Mesothelial cell of epicardium (in vitro differentiated cells): ENCODE results near the gene ZMYM4. TPM values are rescaled to one million over a fixed set of nuclear protein-coding genes. Genes with fewer than 3 reads are reported as not detected.
"Not testable (repeated sequence)": the region's sequence is repeated elsewhere in the genome, so short reads cannot be mapped to it uniquely, and the experiment has no call there.

ENCODE experiments used
- DNase-seq, 2 experiments: peaks; one replicate each; pipeline ENCODE4 v3.0.0; 2021; ENCODE audit warnings: low spot score in 2 of 2; ENCODE audit not compliant: unreplicated experiment in 2 of 2
- H3K27ac Mint-ChIP-seq: 2 replicates; pipeline ENCODE4 v1.8.0; 2021; ENCODE audit warnings: mixed read lengths
- H3K27me3 Mint-ChIP-seq: 2 replicates; pipeline ENCODE4 v1.8.0; 2021; ENCODE audit warnings: low read depth, mixed read lengths
- H3K36me3 Mint-ChIP-seq: 2 replicates; pipeline ENCODE4 v1.8.0; 2021; ENCODE audit warnings: mixed read lengths
- H3K4me1 Mint-ChIP-seq: 2 replicates; pipeline ENCODE4 v1.8.0; 2021; ENCODE audit warnings: mixed read lengths
- H3K4me3 Mint-ChIP-seq: 2 replicates; pipeline ENCODE4 v1.8.0; 2021; ENCODE audit warnings: mild to moderate bottlenecking, moderate library complexity, mixed read lengths
- H3K9me3 Mint-ChIP-seq: 2 replicates; pipeline ENCODE4 v1.8.0; 2021; ENCODE audit warnings: mixed read lengths
- total RNA-seq: library from RNA; stranded (reverse); gene quantifications from 3 replicates; pipeline ENCODE4 v1.2.1, GENCODE V29; 2021
- TF ChIP-seq, protein P1 (sequence below): fragments of 200-600 bp; sonication (generic); IDR thresholded peaks from one replicate; pipeline ENCODE4 v1.5.0; 2021; ENCODE audit warnings: antibody characterized with exemption; ENCODE audit not compliant: unreplicated experiment

The ZMYM4 gene
- total RNA-seq, 1 donor from 2014 or later: 91.3 TPM

DNA sequence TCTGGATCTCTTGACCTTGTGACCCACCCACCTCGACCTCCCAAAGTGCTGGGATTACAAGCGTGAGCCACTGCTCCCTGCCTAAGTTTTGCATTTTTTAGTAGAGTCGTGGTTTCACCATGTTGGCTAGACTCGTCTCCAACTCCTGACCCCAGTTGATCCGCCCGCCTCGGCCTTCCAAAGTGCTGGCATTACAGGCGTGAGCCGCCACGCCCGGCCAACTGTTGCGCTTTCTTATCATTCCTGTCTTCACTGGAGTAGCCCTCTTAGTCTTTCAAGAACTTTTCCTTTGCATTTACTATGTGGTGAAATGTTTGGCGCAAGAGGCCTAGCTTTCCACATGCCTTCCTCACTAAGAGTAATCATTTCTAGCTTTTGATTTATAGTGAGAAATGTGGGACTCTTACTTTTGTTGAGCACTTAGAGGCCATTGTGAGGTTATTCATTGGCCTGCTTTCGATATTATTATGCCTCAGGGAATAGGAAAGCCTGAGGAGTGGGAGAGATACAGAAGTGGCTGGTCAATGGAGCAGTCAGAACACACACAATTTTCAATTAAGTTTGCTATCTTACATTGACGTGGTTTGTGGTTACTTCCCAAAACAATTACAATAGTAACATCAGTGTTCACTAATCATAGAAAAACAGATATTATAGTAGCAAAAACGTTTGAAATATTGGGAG is 111.0 kb downstream of the ZMYM4 start:
- H3K4me3 Mint-ChIP-seq: no peak overlapping the region
- H3K9me3 Mint-ChIP-seq: no peaks in the 10 kb centered on the region
- no peak for DNase-seq
- peaks cover 20% of the 10 kb centered on the region for H3K36me3 Mint-ChIP-seq
- no peaks in the 10 kb centered on the region for H3K27me3 Mint-ChIP-seq
- H3K27ac Mint-ChIP-seq: no peak overlapping the region
- H3K4me1 Mint-ChIP-seq: peaks cover 5% of the 10 kb centered on the region
- TF ChIP-seq, protein P1, sequence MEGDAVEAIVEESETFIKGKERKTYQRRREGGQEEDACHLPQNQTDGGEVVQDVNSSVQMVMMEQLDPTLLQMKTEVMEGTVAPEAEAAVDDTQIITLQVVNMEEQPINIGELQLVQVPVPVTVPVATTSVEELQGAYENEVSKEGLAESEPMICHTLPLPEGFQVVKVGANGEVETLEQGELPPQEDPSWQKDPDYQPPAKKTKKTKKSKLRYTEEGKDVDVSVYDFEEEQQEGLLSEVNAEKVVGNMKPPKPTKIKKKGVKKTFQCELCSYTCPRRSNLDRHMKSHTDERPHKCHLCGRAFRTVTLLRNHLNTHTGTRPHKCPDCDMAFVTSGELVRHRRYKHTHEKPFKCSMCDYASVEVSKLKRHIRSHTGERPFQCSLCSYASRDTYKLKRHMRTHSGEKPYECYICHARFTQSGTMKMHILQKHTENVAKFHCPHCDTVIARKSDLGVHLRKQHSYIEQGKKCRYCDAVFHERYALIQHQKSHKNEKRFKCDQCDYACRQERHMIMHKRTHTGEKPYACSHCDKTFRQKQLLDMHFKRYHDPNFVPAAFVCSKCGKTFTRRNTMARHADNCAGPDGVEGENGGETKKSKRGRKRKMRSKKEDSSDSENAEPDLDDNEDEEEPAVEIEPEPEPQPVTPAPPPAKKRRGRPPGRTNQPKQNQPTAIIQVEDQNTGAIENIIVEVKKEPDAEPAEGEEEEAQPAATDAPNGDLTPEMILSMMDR: no peak

DNA sequence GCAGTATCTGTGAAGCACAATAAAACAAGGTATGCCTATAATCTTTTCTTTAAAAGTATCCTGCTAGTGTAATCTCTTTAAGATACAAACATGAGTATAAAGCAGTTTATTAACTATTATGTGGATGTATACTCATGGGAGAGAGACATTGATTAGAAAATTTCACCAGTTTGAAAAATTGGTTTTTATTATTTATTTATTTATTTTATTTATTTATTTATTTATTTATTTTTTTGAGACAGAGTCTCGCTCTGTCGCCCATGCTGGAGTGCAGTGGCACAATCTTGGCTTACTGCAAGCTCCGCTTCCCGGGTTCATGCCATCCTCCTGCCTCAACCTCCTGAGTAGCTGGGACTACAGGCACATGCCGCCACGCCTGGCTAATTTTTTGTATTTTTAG is 111.6 kb downstream of the ZMYM4 start:
- peaks cover 15% of the 10 kb centered on the region for H3K36me3 Mint-ChIP-seq
- not testable (repeated sequence) for H3K27ac Mint-ChIP-seq, H3K4me3 Mint-ChIP-seq, DNase-seq, H3K27me3 Mint-ChIP-seq, H3K4me1 Mint-ChIP-seq, H3K9me3 Mint-ChIP-seq

- Mint-ChIP-seq H3K27ac (no peak overlapping the region), H3K4me3 (no peak overlapping the region), H3K4me1 (no peaks in the 10 kb centered on the region), H3K9me3 (no peaks in the 10 kb centered on the region), H3K27me3 (no peaks in the 10 kb centered on the region), H3K36me3 (peaks cover 19% of the 10 kb centered on the region)
- TF ChIP-seq, protein P1: no peak
- no peak for DNase-seq
Observed at GRCh38 chr1:35382107-35382506, 113.6 kb downstream of the ZMYM4 start.

- Mint-ChIP-seq H3K4me3 (no peak overlapping the region), H3K4me1 (no peaks in the 10 kb centered on the region), H3K27me3 (no peaks in the 10 kb centered on the region), H3K36me3 (peaks cover 37% of the 10 kb centered on the region), H3K9me3 (peaks cover 8% of the 10 kb centered on the region), H3K27ac (no peak overlapping the region)
- no peak for DNase-seq
- TF ChIP-seq, protein P1: no peak
Observed at GRCh38 chr1:35386290-35386689, 117.8 kb downstream of the ZMYM4 start.

DNA sequence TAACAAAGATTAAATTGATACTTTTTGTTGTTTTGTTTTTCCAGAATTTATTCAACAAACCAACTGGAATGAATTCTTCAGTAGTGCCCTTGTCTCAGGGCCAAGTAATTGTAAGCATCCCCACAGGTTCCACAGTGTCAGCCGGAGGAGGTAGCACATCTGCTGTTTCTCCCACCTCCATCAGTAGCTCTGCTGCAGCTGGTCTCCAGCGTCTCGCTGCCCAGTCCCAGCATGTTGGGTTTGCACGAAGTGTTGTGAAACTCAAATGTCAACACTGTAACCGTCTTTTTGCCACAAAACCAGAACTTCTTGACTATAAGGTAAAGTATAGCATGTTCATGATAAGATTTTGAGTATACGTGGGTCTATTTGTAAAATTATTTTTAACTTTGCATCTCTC is 118.5 kb downstream of the ZMYM4 start:
- H3K4me1 Mint-ChIP-seq: no peaks in the 10 kb centered on the region
- no peaks in the 10 kb centered on the region for H3K27me3 Mint-ChIP-seq
- TF ChIP-seq, protein P1: no peak
- H3K9me3 Mint-ChIP-seq: peaks cover 8% of the 10 kb centered on the region
- peaks cover 37% of the 10 kb centered on the region for H3K36me3 Mint-ChIP-seq
- no peak overlapping the region for H3K27ac Mint-ChIP-seq
- no peak overlapping the region for H3K4me3 Mint-ChIP-seq
- no peak for DNase-seq

- H3K36me3 Mint-ChIP-seq: peaks cover 45% of the 10 kb centered on the region
Observed at GRCh38 chr1:35390600-35391494, 122.3 kb downstream of the ZMYM4 start.

More at GRCh38 chr1:35390600-35391494, 122.3 kb downstream of the ZMYM4 start:
- no peak for DNase-seq
- H3K27me3 Mint-ChIP-seq: no peaks in the 10 kb centered on the region
- H3K4me3 Mint-ChIP-seq: no peak overlapping the region
- H3K4me1 Mint-ChIP-seq: no peaks in the 10 kb centered on the region
- no peak overlapping the region for H3K27ac Mint-ChIP-seq
- H3K9me3 Mint-ChIP-seq: peaks cover 8% of the 10 kb centered on the region
- TF ChIP-seq, protein P1: no peak
